Vagina (tissue), 2 donors: ENCODE measurements around the gene DGKH. TPM values are rescaled to one million over a fixed set of nuclear protein-coding genes. Genes with fewer than 3 reads are reported as not detected.
"Not testable (repeated sequence)": the region's sequence is repeated elsewhere in the genome, so short reads cannot be mapped to it uniquely, and the experiment has no call there.

Experiments used
- DNase-seq, 2 donors: peaks; one replicate each; pipeline ENCODE4 v3.0.0-alpha.2; 2017; ENCODE audit errors: extremely low spot score in 2 of 2
- H3K27ac ChIP-seq: fragments of 200-600 bp; sonication (generic); one replicate; pipeline ENCODE4 v1.5.1; 2019
- H3K27me3 ChIP-seq: fragments of 200-600 bp; sonication (generic); one replicate; pipeline ENCODE4 v1.5.1; 2019
- H3K36me3 ChIP-seq, 2 donors: fragments of 200-600 bp; sonication (generic); one replicate each; pipeline ENCODE4 v1.5.1; 2017 to 2019
- H3K4me1 ChIP-seq: fragments of 200-600 bp; sonication (generic); one replicate; pipeline ENCODE4 v1.5.1; 2019
- H3K4me3 ChIP-seq, 2 donors: fragments of 200-600 bp; sonication (generic); 1 replicate in 1 of 2; 2 replicates in 1 of 2; pipeline ENCODE4 v1.5.1; 2016 to 2019
- H3K9me3 ChIP-seq: fragments of 200-600 bp; sonication (generic); one replicate; pipeline ENCODE4 v1.5.1; 2019
- CTCF ChIP-seq, 3 experiments: fragments of 450-650 bp in 2 of 3; fragments of 200-600 bp in 1 of 3; sonication (generic) in 1 of 3; IDR thresholded peaks; one replicate each; pipeline ENCODE4 v1.5.1; 2017 to 2019; ENCODE audit warnings: antibody characterized with exemption in 3 of 3, mild to moderate bottlenecking in 2 of 3, moderate library complexity in 2 of 3
- POLR2A ChIP-seq, 2 donors: fragments of 450-650 bp; IDR thresholded peaks; one replicate each; pipeline ENCODE4 v1.6.1; 2017; ENCODE audit warnings: antibody characterized with exemption in 2 of 2, mild to moderate bottlenecking in 2 of 2, moderate library complexity in 2 of 2
- POLR2AphosphoS5 ChIP-seq, 2 donors: sonication (generic); formaldehyde crosslinking; IDR thresholded peaks; one replicate each; pipeline ENCODE4 v1.9.0; 2017; ENCODE audit warnings: antibody characterized with exemption in 2 of 2, mild to moderate bottlenecking in 2 of 2, low read depth in 1 of 2; ENCODE audit not compliant: insufficient read depth in 1 of 2
- intact Hi-C: fragments of 100-400 bp; cut with DNase I; formaldehyde crosslinking; loops from one replicate; pipeline ENCODE4 v1.15.1; 2023
- total RNA-seq: library from RNA; depleted of rRNA; stranded (reverse); fragments of >200 nt; gene quantifications from one replicate; pipeline ENCODE4 v1.2.3, GENCODE V29; 2016

The DGKH gene
- total RNA-seq, 1 donor from 2014 or later = 29.7 TPM

GRCh38 chr13:42155251-42155650, 106.8 kb downstream of the DGKH start:
- Histone ChIP-seq H3K27me3 (no peaks in the 10 kb centered on the region), H3K4me3 (no peak overlapping the region), H3K4me1 (no peaks in the 10 kb centered on the region), H3K36me3 (peaks cover 0 to 23% of the 10 kb centered on the region in 2 donors), H3K27ac (no peak overlapping the region), H3K9me3 (no peaks in the 10 kb centered on the region)
- no peak for DNase-seq
- no peak for TF ChIP-seq POLR2AphosphoS5 (IDR thresholded peaks at IDR 0.05; ENCODE audit: insufficient read depth in 1 of 2, low read depth in 1 of 2)
- no peak for TF ChIP-seq POLR2A (IDR thresholded peaks at IDR 0.05)
- no peak for TF ChIP-seq CTCF (IDR thresholded peaks at IDR 0.05)
- intact Hi-C loops = no loop called here

DNA sequence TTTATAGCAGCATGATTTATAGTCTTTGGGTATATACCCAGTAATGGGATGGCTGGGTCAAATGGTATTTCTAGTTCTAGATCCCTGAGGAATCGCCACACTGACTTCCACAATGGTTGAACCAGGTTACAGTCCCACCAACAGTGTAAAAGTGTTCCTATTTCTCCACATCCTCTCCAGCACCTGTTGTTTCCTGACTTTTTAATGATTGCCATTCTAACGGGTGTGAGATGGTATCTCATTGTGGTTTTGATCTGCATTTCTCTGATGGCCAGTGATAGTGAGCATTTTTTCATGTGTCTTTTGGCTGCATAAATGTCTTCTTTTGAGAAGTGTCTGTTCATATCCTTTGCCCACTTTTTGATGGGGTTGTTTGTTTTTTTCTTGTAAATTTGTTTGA, 114.9 kb downstream of the DGKH start:
- H3K4me1 ChIP-seq, H3K27ac ChIP-seq, DNase-seq, H3K4me3 ChIP-seq, H3K27me3 ChIP-seq, H3K9me3 ChIP-seq, intact Hi-C loops: not testable (repeated sequence)
- peaks cover 0 to 15% of the 10 kb centered on the region in 2 donors for H3K36me3 ChIP-seq

GRCh38 chr13:42163910-42164309, 115.5 kb downstream of the DGKH start:
- intact Hi-C loops, H3K4me1 ChIP-seq, DNase-seq, H3K9me3 ChIP-seq, H3K4me3 ChIP-seq, H3K27me3 ChIP-seq, H3K27ac ChIP-seq: not testable (repeated sequence)
- H3K36me3 ChIP-seq = peaks cover 0 to 21% of the 10 kb centered on the region in 2 donors

DNA sequence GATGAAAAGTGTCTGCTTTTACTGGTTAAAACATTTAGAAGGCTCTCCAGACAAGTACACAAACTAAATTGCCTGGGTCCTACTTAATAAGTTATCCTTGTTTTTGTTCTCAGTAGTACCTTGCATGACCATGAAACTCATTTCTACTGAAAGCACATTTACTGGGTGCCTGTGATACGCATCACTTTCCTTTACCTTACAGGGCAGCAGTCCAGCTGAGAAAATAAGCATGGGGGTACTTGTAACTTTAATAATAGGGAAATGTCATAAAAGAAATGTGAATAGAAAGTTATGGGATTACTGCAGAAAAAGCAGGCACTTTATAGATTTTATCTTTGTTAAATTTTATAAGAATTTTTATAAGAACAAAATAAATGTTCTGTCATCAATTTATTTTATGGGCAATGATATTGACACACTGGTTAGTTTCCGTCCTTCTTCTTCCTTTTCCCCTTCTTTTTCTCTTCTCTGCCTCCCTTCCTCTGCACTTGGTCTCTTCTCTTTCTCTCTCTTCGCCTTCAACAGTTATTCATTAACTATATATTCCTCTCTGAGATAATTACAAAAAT, 116.2 kb downstream of the DGKH start:
- no peak for DNase-seq
- Histone ChIP-seq H3K4me1 (no peaks in the 10 kb centered on the region), H3K27ac (no peak overlapping the region), H3K9me3 (no peaks in the 10 kb centered on the region), H3K36me3 (peaks cover 0 to 26% of the 10 kb centered on the region in 2 donors), H3K4me3 (no peak overlapping the region), H3K27me3 (no peaks in the 10 kb centered on the region)
- TF ChIP-seq POLR2A (IDR thresholded peaks at IDR 0.05) (no peak), CTCF (IDR thresholded peaks at IDR 0.05) (no peak), POLR2AphosphoS5 (IDR thresholded peaks at IDR 0.05; ENCODE audit: insufficient read depth in 1 of 2, low read depth in 1 of 2) (no peak)
- intact Hi-C loops = no loop called here

DNA sequence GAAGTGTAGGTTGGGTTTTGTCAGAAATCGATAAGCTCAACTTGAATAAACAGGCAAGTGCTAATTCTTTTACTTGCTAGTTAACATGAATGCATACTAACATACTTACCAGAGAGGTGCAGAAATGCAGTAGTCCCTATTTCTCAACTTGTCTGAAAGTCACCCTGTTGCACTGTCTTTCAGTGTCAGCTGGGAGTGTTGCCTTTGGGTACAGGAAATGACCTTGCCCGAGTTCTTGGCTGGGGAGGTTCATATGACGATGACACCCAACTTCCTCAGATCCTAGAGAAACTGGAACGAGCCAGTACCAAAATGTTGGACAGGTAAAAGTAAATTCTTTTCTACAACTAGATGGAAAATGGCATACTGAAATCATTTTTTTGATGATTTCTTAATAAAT, 120.0 kb downstream of the DGKH start:
- H3K9me3 ChIP-seq = no peaks in the 10 kb centered on the region
- no peak overlapping the region for H3K27ac ChIP-seq
- no peaks in the 10 kb centered on the region for H3K4me1 ChIP-seq
- intact Hi-C loops = no loop called here
- TF ChIP-seq CTCF (IDR thresholded peaks at IDR 0.05) = no peak
- no peak for TF ChIP-seq POLR2AphosphoS5 (IDR thresholded peaks at IDR 0.05; ENCODE audit: insufficient read depth in 1 of 2, low read depth in 1 of 2)
- TF ChIP-seq POLR2A (IDR thresholded peaks at IDR 0.05) = no peak
- peaks cover 0 to 16% of the 10 kb centered on the region in 2 donors for H3K36me3 ChIP-seq
- no peak overlapping the region for H3K4me3 ChIP-seq
- H3K27me3 ChIP-seq = no peaks in the 10 kb centered on the region
- no peak for DNase-seq

DNA sequence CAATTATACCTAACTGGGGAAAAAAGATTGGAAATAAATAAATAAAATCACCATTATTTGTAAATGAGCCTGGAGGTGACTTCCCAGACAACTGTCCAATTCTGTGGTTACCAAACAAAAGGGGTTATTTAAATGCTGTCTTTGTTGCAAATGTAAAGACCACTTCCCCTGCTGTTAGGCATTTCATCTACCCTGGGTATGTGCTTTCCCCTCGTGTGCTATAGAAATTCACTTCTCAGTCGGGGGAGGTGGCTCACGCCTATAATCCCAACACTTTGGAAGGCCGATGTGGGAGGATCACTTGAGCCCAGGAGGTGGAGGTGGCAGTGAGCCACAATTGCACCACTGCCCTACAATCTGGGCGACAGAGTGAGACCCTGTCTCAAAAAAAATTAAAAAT, 121.6 kb downstream of the DGKH start:
- Histone ChIP-seq H3K27ac (no peak overlapping the region), H3K36me3 (peaks cover 0 to 16% of the 10 kb centered on the region in 2 donors), H3K9me3 (no peaks in the 10 kb centered on the region), H3K4me1 (no peaks in the 10 kb centered on the region), H3K4me3 (no peak overlapping the region), H3K27me3 (no peaks in the 10 kb centered on the region)
- intact Hi-C loops = no loop called here
- TF ChIP-seq POLR2AphosphoS5 (IDR thresholded peaks at IDR 0.05; ENCODE audit: insufficient read depth in 1 of 2, low read depth in 1 of 2) = no peak
- no peak for TF ChIP-seq POLR2A (IDR thresholded peaks at IDR 0.05)
- TF ChIP-seq CTCF (IDR thresholded peaks at IDR 0.05) = no peak
- no peak for DNase-seq
